HCEC 1CT (cell line): ENCODE data around the gene WNT6.

Experiments used
- DNase-seq: peaks from one replicate; pipeline ENCODE4 v3.0.0-alpha.2; 2017

WNT6 gene

GRCh38 chr2:218895759-218896500 is 36.3 kb downstream of the WNT6 start:
- DNase-seq, result no peak

GRCh38 chr2:218896501-218897393 is 37.1 kb downstream of the WNT6 start:
- no peak for DNase-seq

- DNase-seq, result no peak
These were observed 37.9 kb downstream of the WNT6 start for GRCh38 chr2:218897394-218898108.

- DNase-seq, result peak; percentile 15
These were observed 38.7 kb downstream of the WNT6 start for GRCh38 chr2:218898109-218898878.

- DNase-seq, result no peak
These were observed 39.5 kb downstream of the WNT6 start for GRCh38 chr2:218899147-218899546.

- DNase-seq, result no peak
These were observed 42.8 kb downstream of the WNT6 start for GRCh38 chr2:218902427-218902826.

- no peak for DNase-seq
These were observed 44.6 kb downstream of the WNT6 start for GRCh38 chr2:218904176-218904575.

- DNase-seq, result no peak
These were observed 49.4 kb downstream of the WNT6 start for GRCh38 chr2:218908721-218909619.

- DNase-seq, result no peak
These were observed 51.1 kb downstream of the WNT6 start for GRCh38 chr2:218910741-218911140.

GRCh38 chr2:218920504-218920903 is 60.9 kb downstream of the WNT6 start:
- DNase-seq, result no peak
